Panc1 (cell line): ENCODE data around the gene BAHCC1. TPM values are rescaled to one million over a fixed set of nuclear protein-coding genes. Genes with fewer than 3 reads are reported as not detected.
A peak's percentile ranks its signal among the peaks of the same experiment; 100 is the strongest.

Experiments used
- ATAC-seq: fragments of 200-7000 bp; cut with Tn5 transposase; 2 replicates; pipeline ENCODE4 v1.9.1; 2020; ENCODE audit warnings: mild to moderate bottlenecking, moderate library complexity
- BruUV-seq: library from RNA; stranded (reverse); fragments of 400-500 nt; replicated peaks from 2 replicates; lab custom pipeline; 2021; lab: Mats Ljungman, UMichigan
- CTCF ChIA-PET: fragments of 300-600 bp; sonication (Branson Sonifier 250); formaldehyde crosslinking; loops from one replicate; lab custom pipeline; 2022; ENCODE audit warnings: antibody characterized with exemption; lab: Charles Lee
- POLR2A ChIA-PET: fragments of 300-600 bp; sonication (Branson Sonifier 250); formaldehyde crosslinking; loops from one replicate; lab custom pipeline; 2022; ENCODE audit warnings: antibody characterized with exemption; lab: Charles Lee
- DNase-seq: peaks from one replicate; pipeline ENCODE4 v3.0.0-alpha.2; 2010; ENCODE audit warnings: low read depth, low spot score
- H3K27ac ChIP-seq: 2 replicates; pipeline ENCODE4 v1.5.1; 2011; ENCODE audit warnings: mild to moderate bottlenecking, low read length, inconsistent platforms
- H3K27me3 ChIP-seq: fragments of 200-500 bp; sonication (Bioruptor generic); 2 replicates; pipeline ENCODE4 v1.6.0; 2014; ENCODE audit warnings: low read length, inconsistent platforms; ENCODE audit not compliant: control insufficient read depth, insufficient read depth
- H3K36me3 ChIP-seq: fragments of 200-500 bp; sonication (Bioruptor generic); 2 replicates; pipeline ENCODE4 v1.5.1; 2014; ENCODE audit warnings: inconsistent platforms, mild to moderate bottlenecking, low read length, moderate library complexity; ENCODE audit not compliant: control insufficient read depth, insufficient read depth
- H3K4me1 ChIP-seq: 2 replicates; pipeline ENCODE4 v1.5.1; 2011; ENCODE audit warnings: inconsistent platforms, mild to moderate bottlenecking, low read length, moderate library complexity; ENCODE audit not compliant: control insufficient read depth, insufficient read depth
- H3K4me3 ChIP-seq, 2 experiments: 2 replicates each; pipeline ENCODE4 v1.5.1; 2011 to 2012; ENCODE audit warnings: low read depth in 2 of 2, low read length in 2 of 2, mild to moderate bottlenecking in 2 of 2, inconsistent platforms in 1 of 2, moderate library complexity in 1 of 2
- H3K9me3 ChIP-seq: fragments of 200-500 bp; sonication (Bioruptor generic); 2 replicates; pipeline ENCODE4 v1.5.1; 2014; ENCODE audit warnings: low read depth, mild to moderate bottlenecking, inconsistent platforms, low read length, moderate library complexity; ENCODE audit not compliant: control insufficient read depth, insufficient read depth
- CTCF ChIP-seq: fragments of 450-650 bp; IDR thresholded peaks from 2 replicates; pipeline ENCODE4 v1.5.1; 2017; ENCODE audit warnings: mild to moderate bottlenecking
- POLR2AphosphoS5 ChIP-seq: IDR thresholded peaks from 2 replicates; pipeline ENCODE4 v1.6.1; 2012; ENCODE audit warnings: mild to moderate bottlenecking, low read depth, low read length, moderate library complexity
- SIN3A ChIP-seq: IDR thresholded peaks from 2 replicates; pipeline ENCODE4 v1.6.1; 2012; ENCODE audit warnings: low read depth, mild to moderate bottlenecking, low read length, moderate library complexity, borderline replicate concordance; ENCODE audit not compliant: insufficient read depth
- TCF7L2 ChIP-seq: IDR thresholded peaks from 2 replicates; pipeline ENCODE4 v1.6.1; 2011; ENCODE audit warnings: mild to moderate bottlenecking, low read depth, low read length, inconsistent platforms
- in situ Hi-C: cut with HindIII; loops from 2 replicates; pipeline ENCODE4 v1.10.0; 2016; ENCODE audit warnings: low sequenced_read_pairs, low pct_unique_long_range_greater_than_20kb
- intact Hi-C: fragments of 100-400 bp; cut with micrococcal nuclease; formaldehyde crosslinking; loops from one replicate; pipeline ENCODE4 v1.10.0; 2022; ENCODE audit not compliant: unreplicated experiment
- total RNA-seq: library from RNA; stranded (reverse); gene quantifications from one replicate; pipeline ENCODE4 v1.2.1, GENCODE V29; 2021; ENCODE audit not compliant: unreplicated experiment
- TF ChIP-seq, protein P1 (sequence below), 2 experiments: IDR thresholded peaks; 2 replicates each; pipeline ENCODE4 v1.6.1; 2011 to 2012; ENCODE audit warnings: low read depth in 2 of 2, control low read depth in 1 of 2, low read length in 1 of 2, mild to moderate bottlenecking in 1 of 2, moderate library complexity in 1 of 2; ENCODE audit not compliant: insufficient read depth in 1 of 2

Gene BAHCC1
- total RNA-seq, 1 experiment from 2014 or later, result 77.4 TPM

- ATAC-seq, result no peak
- H3K27ac ChIP-seq, result no peak overlapping the region
- in situ Hi-C loops, result no loop called here
- H3K36me3 ChIP-seq, result no peaks in the 10 kb centered on the region; the same call in 1 of the 2 replicates
- no peaks in the 10 kb centered on the region for H3K9me3 ChIP-seq
- TF ChIP-seq SIN3A (no peak), CTCF (no peak), POLR2AphosphoS5 (no peak), TCF7L2 (no peak)
- TF ChIP-seq, protein P1, sequence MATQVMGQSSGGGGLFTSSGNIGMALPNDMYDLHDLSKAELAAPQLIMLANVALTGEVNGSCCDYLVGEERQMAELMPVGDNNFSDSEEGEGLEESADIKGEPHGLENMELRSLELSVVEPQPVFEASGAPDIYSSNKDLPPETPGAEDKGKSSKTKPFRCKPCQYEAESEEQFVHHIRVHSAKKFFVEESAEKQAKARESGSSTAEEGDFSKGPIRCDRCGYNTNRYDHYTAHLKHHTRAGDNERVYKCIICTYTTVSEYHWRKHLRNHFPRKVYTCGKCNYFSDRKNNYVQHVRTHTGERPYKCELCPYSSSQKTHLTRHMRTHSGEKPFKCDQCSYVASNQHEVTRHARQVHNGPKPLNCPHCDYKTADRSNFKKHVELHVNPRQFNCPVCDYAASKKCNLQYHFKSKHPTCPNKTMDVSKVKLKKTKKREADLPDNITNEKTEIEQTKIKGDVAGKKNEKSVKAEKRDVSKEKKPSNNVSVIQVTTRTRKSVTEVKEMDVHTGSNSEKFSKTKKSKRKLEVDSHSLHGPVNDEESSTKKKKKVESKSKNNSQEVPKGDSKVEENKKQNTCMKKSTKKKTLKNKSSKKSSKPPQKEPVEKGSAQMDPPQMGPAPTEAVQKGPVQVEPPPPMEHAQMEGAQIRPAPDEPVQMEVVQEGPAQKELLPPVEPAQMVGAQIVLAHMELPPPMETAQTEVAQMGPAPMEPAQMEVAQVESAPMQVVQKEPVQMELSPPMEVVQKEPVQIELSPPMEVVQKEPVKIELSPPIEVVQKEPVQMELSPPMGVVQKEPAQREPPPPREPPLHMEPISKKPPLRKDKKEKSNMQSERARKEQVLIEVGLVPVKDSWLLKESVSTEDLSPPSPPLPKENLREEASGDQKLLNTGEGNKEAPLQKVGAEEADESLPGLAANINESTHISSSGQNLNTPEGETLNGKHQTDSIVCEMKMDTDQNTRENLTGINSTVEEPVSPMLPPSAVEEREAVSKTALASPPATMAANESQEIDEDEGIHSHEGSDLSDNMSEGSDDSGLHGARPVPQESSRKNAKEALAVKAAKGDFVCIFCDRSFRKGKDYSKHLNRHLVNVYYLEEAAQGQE (IDR thresholded peaks at IDR 0.05; ENCODE audit: insufficient read depth in 1 of 2, low read depth in 2 of 2, low read length in 1 of 2), result no peak
- no TSS peak for BruUV-seq
- DNase-seq, result no peak
- no peaks in the 10 kb centered on the region for H3K27me3 ChIP-seq
- no peak overlapping the region for H3K4me3 ChIP-seq
- H3K4me1 ChIP-seq, result peaks cover 25% of the 10 kb centered on the region
- ChIA-PET CTCF (no interaction called here), POLR2A (interaction anchor here (0.6 to 1.0 kb wide), 2 partner anchors 9 to 15 kb away, joined by 5 read pairs; no protein-coding TSS in a partner anchor)
- intact Hi-C loops, result no loop called here
Observed at GRCh38 chr17:81493198-81494038, 98.2 kb downstream of the BAHCC1 start.

DNA sequence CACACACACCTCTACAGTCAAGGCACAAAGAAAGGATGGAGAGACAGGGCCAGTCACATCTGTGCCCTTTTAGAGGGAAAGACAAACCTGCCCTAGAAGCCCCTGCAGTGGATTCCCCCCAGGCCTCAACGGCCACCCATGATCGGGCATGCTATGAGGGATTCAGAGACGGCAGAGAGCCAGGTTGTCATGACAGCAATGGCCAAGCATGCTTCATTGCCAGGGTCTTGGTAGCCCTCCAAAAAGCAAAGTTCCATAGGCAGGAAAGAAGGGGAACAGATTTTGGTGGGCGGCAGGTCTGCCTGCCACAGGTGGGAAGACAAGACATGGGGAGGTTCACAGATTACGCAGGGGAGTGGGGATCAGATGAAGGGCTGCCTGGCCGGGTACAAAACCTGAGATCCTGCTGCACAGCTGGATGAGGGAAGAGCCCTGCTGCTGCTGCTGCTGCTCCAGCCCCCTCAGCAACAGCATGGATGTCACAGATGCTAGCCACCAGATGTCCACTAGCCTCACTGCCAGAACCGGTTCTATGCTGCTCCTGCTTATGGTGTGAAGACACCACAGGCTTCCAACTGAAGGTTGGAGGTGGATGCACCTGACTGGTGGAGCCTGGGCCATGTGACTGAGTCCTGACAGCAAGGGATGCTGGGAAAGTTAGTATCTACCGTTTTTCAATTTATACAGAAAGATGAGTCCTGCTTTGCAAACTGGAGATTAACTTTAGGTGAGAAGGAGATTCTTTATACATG is 99.5 kb downstream of the BAHCC1 start:
- 0 out of 2 replicates have a peak, but pooled peaks have one; percentile 17 for ATAC-seq
- H3K4me3 ChIP-seq, result no peak overlapping the region
- no peak overlapping the region for H3K27ac ChIP-seq
- intact Hi-C loops, result no loop called here
- peaks cover 16% of the 10 kb centered on the region for H3K4me1 ChIP-seq
- no peaks in the 10 kb centered on the region for H3K9me3 ChIP-seq
- TF ChIP-seq TCF7L2, result no peak
- no peak for TF ChIP-seq POLR2AphosphoS5
- no peak for TF ChIP-seq CTCF
- no peak for TF ChIP-seq SIN3A
- TF ChIP-seq, protein P1 (IDR thresholded peaks at IDR 0.05; ENCODE audit: insufficient read depth in 1 of 2, low read depth in 2 of 2, low read length in 1 of 2), result no peak
- POLR2A ChIA-PET, result interaction anchor here (0.7 to 1.0 kb wide), 2 partner anchors 14 to 22 kb away, joined by 4 to 5 read pairs; no protein-coding TSS in a partner anchor
- in situ Hi-C loops, result no loop called here
- H3K27me3 ChIP-seq, result no peaks in the 10 kb centered on the region
- no peaks in the 10 kb centered on the region for H3K36me3 ChIP-seq
- DNase-seq, result no peak
- no TSS peak for BruUV-seq
- CTCF ChIA-PET, result no interaction called here
